HCT116 (cell line): ENCODE measurements around the gene PRDX6. TPM values are rescaled to one million over a fixed set of nuclear protein-coding genes. Genes with fewer than 3 reads are reported as not detected.
A peak's percentile ranks its signal among the peaks of the same experiment; 100 is the strongest.

Experiments
- ATAC-seq: fragments of 200-7000 bp; cut with Tn5 transposase; 2 replicates; pipeline ENCODE4 v1.9.1; 2020; ENCODE audit warnings: mild to moderate bottlenecking, moderate library complexity
- BruUV-seq: library from RNA; stranded (reverse); fragments of 400-500 nt; replicated peaks from 2 replicates; lab custom pipeline; 2021; lab: Mats Ljungman, UMichigan
- CTCF ChIA-PET: fragments of 300-600 bp; sonication (Branson Sonifier 250); formaldehyde crosslinking; loops from one replicate; lab custom pipeline; 2021; ENCODE audit warnings: antibody characterized with exemption; lab: Charles Lee
- POLR2A ChIA-PET: fragments of 300-600, 350-600 bp; sonication (Branson Sonifier 250); formaldehyde crosslinking; loops from one replicate; lab custom pipeline; 2021; ENCODE audit warnings: antibody characterized with exemption; lab: Charles Lee
- RAD21 ChIA-PET, 2 experiments: fragments of 300-600 bp; sonication (Branson Sonifier 250); formaldehyde crosslinking; loops; one replicate each; lab custom pipeline; 2023; ENCODE audit warnings: low total read pairs in 2 of 2; ENCODE audit not compliant: uncharacterized antibody in 2 of 2, unreplicated experiment in 2 of 2, low non-redundant PET in 1 of 2; lab: Charles Lee
- DNase-seq: peaks from one replicate; pipeline ENCODE4 v3.0.0-alpha.2; 2010; ENCODE audit warnings: low read depth, low spot score
- H2AFZ ChIP-seq: fragments of 200-600 bp; shearing (Covaris generic), sonication (generic); 2 replicates; pipeline ENCODE4 v1.6.1; 2017; ENCODE audit warnings: low read depth, mixed run types, mixed read lengths, antibody characterized with exemption, low read length; ENCODE audit not compliant: poor library complexity, severe bottlenecking
- H3K27ac ChIP-seq: 2 replicates; pipeline ENCODE4 v1.5.1; 2012; ENCODE audit warnings: low read depth, low read length
- H3K27me3 ChIP-seq: fragments of 200-600 bp; sonication (generic); 2 replicates; pipeline ENCODE4 v1.6.1; 2016; ENCODE audit warnings: mixed run types, low read length, mixed read lengths; ENCODE audit not compliant: insufficient read depth
- H3K36me3 ChIP-seq, 2 experiments: fragments of 200-500 bp in 1 of 2; fragments of 200-600 bp in 1 of 2; sonication (Bioruptor generic) in 1 of 2; sonication (generic) in 1 of 2; 2 replicates each; pipeline versions ENCODE4 v1.5.1 to v1.6.1; 2014 to 2016; ENCODE audit warnings: low read length in 2 of 2, inconsistent platforms in 1 of 2, mixed read lengths in 1 of 2, mixed run types in 1 of 2; ENCODE audit not compliant: insufficient read depth in 2 of 2, control insufficient read depth in 1 of 2
- H3K4me1 ChIP-seq, 2 experiments: fragments of 200-600 bp in 1 of 2; sonication (generic) in 1 of 2; 2 replicates each; pipeline versions ENCODE4 v1.5.1 to v1.6.1; 2012 to 2017; ENCODE audit warnings: low read length in 2 of 2, inconsistent platforms in 1 of 2, mild to moderate bottlenecking in 1 of 2, mixed read lengths in 1 of 2, mixed run types in 1 of 2, moderate library complexity in 1 of 2; ENCODE audit not compliant: insufficient read depth in 2 of 2, control insufficient read depth in 1 of 2
- H3K4me2 ChIP-seq: fragments of 200-600 bp; sonication (generic); 2 replicates; pipeline ENCODE4 v1.6.1; 2017; ENCODE audit warnings: mixed run types, low read length, mixed read lengths
- H3K4me3 ChIP-seq, 2 experiments: fragments of 200-600 bp in 1 of 2; sonication (generic) in 1 of 2; replicated peaks in 1 of 2; 2 replicates each; pipeline ENCODE4 v1.5.1; 2011 to 2016; ENCODE audit warnings: low read length in 2 of 2, control low read depth in 1 of 2, low read depth in 1 of 2, mild to moderate bottlenecking in 1 of 2, mixed read lengths in 1 of 2, mixed run types in 1 of 2
- H3K79me2 ChIP-seq: fragments of 200-600 bp; sonication (generic); 2 replicates; pipeline ENCODE4 v1.6.1; 2017; ENCODE audit warnings: mild to moderate bottlenecking, mixed run types, low read length, moderate library complexity, mixed read lengths; ENCODE audit not compliant: insufficient read depth
- H3K9ac ChIP-seq: fragments of 200-600 bp; sonication (generic); 2 replicates; pipeline ENCODE4 v1.6.1; 2016; ENCODE audit warnings: low read length, mixed read lengths
- H3K9me2 ChIP-seq: fragments of 200-600 bp; sonication (generic), shearing (Covaris generic); 2 replicates; pipeline ENCODE4 v1.6.1; 2017; ENCODE audit warnings: mixed run types, mild to moderate bottlenecking, moderate library complexity; ENCODE audit not compliant: insufficient read depth
- H3K9me3 ChIP-seq, 2 experiments: fragments of 200-500 bp in 1 of 2; fragments of 200-600 bp in 1 of 2; sonication (Bioruptor generic) in 1 of 2; sonication (generic) in 1 of 2; 2 replicates each; pipeline ENCODE4 v1.6.1; 2014 to 2017; ENCODE audit warnings: low read length in 2 of 2, mixed read lengths in 2 of 2, inconsistent platforms in 1 of 2, low read depth in 1 of 2, mild to moderate bottlenecking in 1 of 2, mixed run types in 1 of 2, moderate library complexity in 1 of 2; ENCODE audit not compliant: control insufficient read depth in 1 of 2, insufficient read depth in 1 of 2
- H4K20me1 ChIP-seq: fragments of 200-600 bp; sonication (generic), shearing (Covaris generic); 2 replicates; pipeline ENCODE4 v1.6.1; 2017; ENCODE audit warnings: mixed run types, mild to moderate bottlenecking, moderate library complexity; ENCODE audit not compliant: insufficient read depth
- ATF3 ChIP-seq: IDR thresholded peaks from 2 replicates; pipeline ENCODE4 v1.6.1; 2012
- CBX3 ChIP-seq: IDR thresholded peaks from 2 replicates; pipeline ENCODE4 v1.6.1; 2012; ENCODE audit warnings: low read depth
- CEBPB ChIP-seq: IDR thresholded peaks from 2 replicates; pipeline ENCODE4 v1.6.1; 2012; ENCODE audit warnings: low read depth
- EZH2 ChIP-seq: fragments of 200-600 bp; sonication (generic); IDR thresholded peaks from 2 replicates; pipeline ENCODE4 v1.6.1; 2017; ENCODE audit warnings: antibody characterized with exemption, mixed run types
- EZH2phosphoT487 ChIP-seq: fragments of 200-600 bp; IDR thresholded peaks from 2 replicates; pipeline ENCODE4 v1.6.1; 2018; ENCODE audit warnings: antibody characterized with exemption, borderline replicate concordance
- FOSL1 ChIP-seq: IDR thresholded peaks from 2 replicates; pipeline ENCODE4 v1.6.1; 2012; ENCODE audit warnings: low read depth
- JUND ChIP-seq: IDR thresholded peaks from 2 replicates; pipeline ENCODE4 v1.6.1; 2012
- POLR2A ChIP-seq: IDR thresholded peaks from 2 replicates; pipeline ENCODE4 v1.7.0; 2011; ENCODE audit warnings: borderline replicate concordance; ENCODE audit not compliant: insufficient read depth, insufficient read length; ENCODE audit errors: extremely low read depth
- POLR2AphosphoS5 ChIP-seq: IDR thresholded peaks from 2 replicates; pipeline ENCODE4 v1.6.1; 2011; ENCODE audit warnings: mild to moderate bottlenecking, low read depth, low read length, moderate library complexity
- RAD21 ChIP-seq: IDR thresholded peaks from 2 replicates; pipeline ENCODE4 v1.6.1; 2012; ENCODE audit warnings: low read depth, mild to moderate bottlenecking
- REST ChIP-seq: IDR thresholded peaks from 2 replicates; pipeline ENCODE4 v1.6.1; 2012; ENCODE audit warnings: low read depth
- SIN3A ChIP-seq: IDR thresholded peaks from 2 replicates; pipeline ENCODE4 v1.6.1; 2012; ENCODE audit warnings: low read depth
- SP1 ChIP-seq: IDR thresholded peaks from 2 replicates; pipeline ENCODE4 v1.6.1; 2012; ENCODE audit warnings: low read depth
- SRF ChIP-seq: IDR thresholded peaks from 2 replicates; pipeline ENCODE4 v1.6.1; 2012; ENCODE audit warnings: low read depth
- TCF7L2 ChIP-seq: IDR thresholded peaks from 2 replicates; pipeline ENCODE4 v1.7.0; 2011; ENCODE audit warnings: borderline replicate concordance, inconsistent platforms; ENCODE audit not compliant: insufficient read depth, insufficient read length; ENCODE audit errors: extremely low read depth
- YY1 ChIP-seq: IDR thresholded peaks from 2 replicates; pipeline ENCODE4 v1.6.1; 2011; ENCODE audit warnings: low read length, low read depth, moderate library complexity, mild to moderate bottlenecking; ENCODE audit not compliant: insufficient replicate concordance; ENCODE audit errors: extremely low read depth
- ZFX ChIP-seq: fragments of 450-650 bp; IDR thresholded peaks from 2 replicates; pipeline ENCODE4 v1.6.1; 2017
- intact Hi-C: fragments of 100-400 bp; cut with micrococcal nuclease; formaldehyde crosslinking; loops from 2 replicates; pipeline ENCODE4 v1.10.0; 2022
- total RNA-seq: library from RNA; stranded (reverse); gene quantifications from one replicate; pipeline ENCODE4 v1.2.1, GENCODE V29; 2021; ENCODE audit not compliant: unreplicated experiment
- TF ChIP-seq, protein P1 (sequence below): IDR thresholded peaks from 2 replicates; pipeline ENCODE4 v1.6.1; 2011; ENCODE audit warnings: mild to moderate bottlenecking, low read length, moderate library complexity; ENCODE audit not compliant: insufficient replicate concordance; ENCODE audit errors: extremely low read depth
- TF ChIP-seq, protein P2 (sequence below): IDR thresholded peaks from 2 replicates; pipeline ENCODE4 v1.6.1; 2012

PRDX6 gene
- total RNA-seq, 1 experiment from 2014 or later = 286 TPM

GRCh38 chr1:173476665-173477285 is 360 bp upstream of the PRDX6 start:
- TF ChIP-seq CEBPB = no peak
- TF ChIP-seq EZH2 = no peak
- TF ChIP-seq, protein P1, sequence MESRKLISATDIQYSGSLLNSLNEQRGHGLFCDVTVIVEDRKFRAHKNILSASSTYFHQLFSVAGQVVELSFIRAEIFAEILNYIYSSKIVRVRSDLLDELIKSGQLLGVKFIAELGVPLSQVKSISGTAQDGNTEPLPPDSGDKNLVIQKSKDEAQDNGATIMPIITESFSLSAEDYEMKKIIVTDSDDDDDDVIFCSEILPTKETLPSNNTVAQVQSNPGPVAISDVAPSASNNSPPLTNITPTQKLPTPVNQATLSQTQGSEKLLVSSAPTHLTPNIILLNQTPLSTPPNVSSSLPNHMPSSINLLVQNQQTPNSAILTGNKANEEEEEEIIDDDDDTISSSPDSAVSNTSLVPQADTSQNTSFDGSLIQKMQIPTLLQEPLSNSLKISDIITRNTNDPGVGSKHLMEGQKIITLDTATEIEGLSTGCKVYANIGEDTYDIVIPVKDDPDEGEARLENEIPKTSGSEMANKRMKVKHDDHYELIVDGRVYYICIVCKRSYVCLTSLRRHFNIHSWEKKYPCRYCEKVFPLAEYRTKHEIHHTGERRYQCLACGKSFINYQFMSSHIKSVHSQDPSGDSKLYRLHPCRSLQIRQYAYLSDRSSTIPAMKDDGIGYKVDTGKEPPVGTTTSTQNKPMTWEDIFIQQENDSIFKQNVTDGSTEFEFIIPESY = no peak
- TF ChIP-seq FOSL1 = no peak
- TF ChIP-seq ATF3 = no peak
- TF ChIP-seq JUND = no peak
- TF ChIP-seq CBX3 = peak; percentile 48; the same call in 1 of the 2 replicates
- TF ChIP-seq, protein P2, sequence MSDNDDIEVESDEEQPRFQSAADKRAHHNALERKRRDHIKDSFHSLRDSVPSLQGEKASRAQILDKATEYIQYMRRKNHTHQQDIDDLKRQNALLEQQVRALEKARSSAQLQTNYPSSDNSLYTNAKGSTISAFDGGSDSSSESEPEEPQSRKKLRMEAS = peak; percentile 84
- no peak for TF ChIP-seq RAD21
- TF ChIP-seq EZH2phosphoT487 = no peak
- peak; percentile 76; the same call in 1 of the 2 replicates for TF ChIP-seq POLR2AphosphoS5
- TF ChIP-seq SIN3A = no peak
- no peak for TF ChIP-seq YY1
- TF ChIP-seq SRF = no peak; the same call in 1 of the 2 replicates
- TF ChIP-seq REST = no peak
- TF ChIP-seq POLR2A = peak; percentile 75
- TF ChIP-seq ZFX = no peak
- TF ChIP-seq SP1 = peak; percentile 47; the same call in 1 of the 2 replicates
- no peak for TF ChIP-seq TCF7L2
- TF ChIP-seq, all 23 proteins: peak for 5
- Histone ChIP-seq H2AFZ (no peak overlapping the region), H3K36me3 (peaks cover 15 to 16% of the 10 kb centered on the region in 2 experiments; a peak in 3 of 4 replicates), H4K20me1 (no peaks in the 10 kb centered on the region; the same call in 1 of the 2 replicates), H3K27ac (peak overlapping the region; percentile 67), H3K4me3 (peak overlapping the region; percentile 81 to 90), H3K27me3 (no peaks in the 10 kb centered on the region), H3K9me3 (no peaks in the 10 kb centered on the region), H3K79me2 (peaks cover 46% of the 10 kb centered on the region), H3K9me2 (no peaks in the 10 kb centered on the region), H3K4me1 (peaks cover 10 to 36% of the 10 kb centered on the region in 2 experiments), H3K9ac (peak overlapping the region; percentile 74), H3K4me2 (peak overlapping the region; percentile 92)
- POLR2A ChIA-PET = no interaction called here
- no TSS peak for BruUV-seq
- ATAC-seq = peak; percentile 95
- DNase-seq = peak; percentile 85
- RAD21 ChIA-PET = interaction anchor here in 1 of 2 experiments (0.6 kb wide), 1 partner anchor 186 kb away, joined by 4 read pairs; no protein-coding TSS in a partner anchor
- CTCF ChIA-PET = no interaction called here
- intact Hi-C loops = loop anchor here (5.0 kb wide), 2 partner anchors 44 to 346 kb away; partner anchors contain the start of genes CENPL and DARS2
